Panc1 (cell line): ENCODE measurements around the gene THRAP3.

Experiments used
- CTCF ChIP-seq: fragments of 450-650 bp; IDR thresholded peaks from 2 replicates; pipeline ENCODE4 v1.5.1; 2017; ENCODE audit warnings: mild to moderate bottlenecking
- REST ChIP-seq, 2 experiments: IDR thresholded peaks; 2 replicates each; pipeline ENCODE4 v1.6.1; 2011 to 2012; ENCODE audit warnings: low read depth in 2 of 2, control low read depth in 1 of 2, low read length in 1 of 2, mild to moderate bottlenecking in 1 of 2, moderate library complexity in 1 of 2; ENCODE audit not compliant: insufficient read depth in 1 of 2

GRCh38 chr1:36279789-36280296 is 55.6 kb downstream of the THRAP3 start:
- no peak for TF ChIP-seq CTCF
- TF ChIP-seq REST (IDR thresholded peaks at IDR 0.05; ENCODE audit: insufficient read depth in 1 of 2, low read depth in 2 of 2, low read length in 1 of 2): no peak
